Lower leg skin (tissue), 4 donors: ENCODE results near the gene AFF1. TPM values are rescaled to one million over a fixed set of nuclear protein-coding genes. Genes with fewer than 3 reads are reported as not detected.

ENCODE experiments used
- DNase-seq, 2 donors: peaks; one replicate each; pipeline ENCODE4 v3.0.0-alpha.2; 2019; ENCODE audit warnings: low spot score in 2 of 2
- H3K4me3 ChIP-seq: fragments of 200-600 bp; sonication (generic); 2 replicates; pipeline ENCODE4 v1.5.1; 2017; ENCODE audit warnings: mild to moderate bottlenecking, low read depth; ENCODE audit not compliant: poor library complexity, severe bottlenecking
- CTCF ChIP-seq, 3 donors: fragments of 450-650 bp; IDR thresholded peaks; one replicate each; pipeline ENCODE4 v1.5.1; 2016; ENCODE audit warnings: antibody characterized with exemption in 3 of 3, mild to moderate bottlenecking in 3 of 3, moderate library complexity in 2 of 3
- POLR2A ChIP-seq, 2 donors: fragments of 450-650 bp; IDR thresholded peaks; one replicate each; pipeline ENCODE4 v1.6.1; 2016 to 2017; ENCODE audit warnings: antibody characterized with exemption in 2 of 2, mild to moderate bottlenecking in 1 of 2, moderate library complexity in 1 of 2
- WGBS, 2 donors: methylation state at CpG; one replicate each; pipeline ENCODE4 v1.1.5; 2018; 5-methylcytosine and 5-hydroxymethylcytosine counted together
- intact Hi-C: fragments of 100-400 bp; cut with DNase I; formaldehyde crosslinking; loops from one replicate; pipeline ENCODE4 v1.15.0; 2023; ENCODE audit warnings: low total_unique reads
- total RNA-seq, 4 donors: library from RNA; depleted of rRNA; stranded (reverse); fragments of >200 nt; gene quantifications; one replicate each; pipeline ENCODE4 v1.1.0, GENCODE V29; 2016

Gene AFF1
- total RNA-seq, 4 donors from 2014 or later, result 58.1 to 107 (median 71.2) TPM

GRCh38 chr4:86935853-86936733, 1.3 kb downstream of the AFF1 start:
- H3K4me3 ChIP-seq, result peak overlapping the region; percentile 88
- intact Hi-C loops, result loop anchor here (5.0 kb wide), 1 partner anchor 71 kb away; no protein-coding TSS in a partner anchor
- 6 to 7% methylated on average over 36 of the region's 36 CpGs for WGBS, 2 donors
- DNase-seq, result peak; percentile 80 to 94
- TF ChIP-seq CTCF (IDR thresholded peaks at IDR 0.05) (no peak), POLR2A (IDR thresholded peaks at IDR 0.05) (no peak)

- TF ChIP-seq POLR2A (IDR thresholded peaks at IDR 0.05) (no peak), CTCF (IDR thresholded peaks at IDR 0.05) (no peak)
- 34 to 42% methylated on average over 4 of the region's 4 CpGs for WGBS, 2 donors
- intact Hi-C loops, result loop anchor here (5.0 kb wide), 1 partner anchor 68 kb away; no protein-coding TSS in a partner anchor
- H3K4me3 ChIP-seq, result no peak overlapping the region
- no peak for DNase-seq
These were observed 4.1 kb downstream of the AFF1 start for GRCh38 chr4:86938771-86939520.

GRCh38 chr4:86939729-86940575, 5.1 kb downstream of the AFF1 start:
- H3K4me3 ChIP-seq, result no peak overlapping the region
- intact Hi-C loops, result loop anchor here (5.0 kb wide), 1 partner anchor 67 kb away; no protein-coding TSS in a partner anchor
- whole genome bisulfite sequencing, 2 donors, result 54 to 61% methylated on average over 8 of the region's 8 CpGs
- TF ChIP-seq POLR2A (IDR thresholded peaks at IDR 0.05) (no peak), CTCF (IDR thresholded peaks at IDR 0.05) (no peak)
- DNase-seq, result no peak

- intact Hi-C loops, result no loop called here
- TF ChIP-seq CTCF (IDR thresholded peaks at IDR 0.05), result no peak
- no peak for TF ChIP-seq POLR2A (IDR thresholded peaks at IDR 0.05)
- no peak for DNase-seq
These were observed 6.2 kb downstream of the AFF1 start for GRCh38 chr4:86940920-86941460.

GRCh38 chr4:86942185-86942666, 7.4 kb downstream of the AFF1 start:
- 67% methylated on average over 1 of the region's 1 CpG for WGBS, 2 donors
- intact Hi-C loops, result no loop called here
- TF ChIP-seq POLR2A (IDR thresholded peaks at IDR 0.05), result no peak
- TF ChIP-seq CTCF (IDR thresholded peaks at IDR 0.05), result no peak
- no peak overlapping the region for H3K4me3 ChIP-seq
- DNase-seq, result no peak

More at GRCh38 chr4:86940920-86941460, 6.2 kb downstream of the AFF1 start:
- no peak overlapping the region for H3K4me3 ChIP-seq
- WGBS, 2 donors, result 89 to 92% methylated on average over 15 of the region's 15 CpGs
